HG02938 (cell line): ENCODE results near the gene EXPH5.
A peak's percentile ranks its signal among the peaks of the same experiment; 100 is the strongest.

Source experiments
- ATAC-seq: cut with Tn5 transposase; IDR thresholded peaks from one replicate; pipeline ENCODE4 v1.9.1; 2021; ENCODE audit warnings: mild to moderate bottlenecking, moderate library complexity; ENCODE audit not compliant: unreplicated experiment

Gene EXPH5

DNA sequence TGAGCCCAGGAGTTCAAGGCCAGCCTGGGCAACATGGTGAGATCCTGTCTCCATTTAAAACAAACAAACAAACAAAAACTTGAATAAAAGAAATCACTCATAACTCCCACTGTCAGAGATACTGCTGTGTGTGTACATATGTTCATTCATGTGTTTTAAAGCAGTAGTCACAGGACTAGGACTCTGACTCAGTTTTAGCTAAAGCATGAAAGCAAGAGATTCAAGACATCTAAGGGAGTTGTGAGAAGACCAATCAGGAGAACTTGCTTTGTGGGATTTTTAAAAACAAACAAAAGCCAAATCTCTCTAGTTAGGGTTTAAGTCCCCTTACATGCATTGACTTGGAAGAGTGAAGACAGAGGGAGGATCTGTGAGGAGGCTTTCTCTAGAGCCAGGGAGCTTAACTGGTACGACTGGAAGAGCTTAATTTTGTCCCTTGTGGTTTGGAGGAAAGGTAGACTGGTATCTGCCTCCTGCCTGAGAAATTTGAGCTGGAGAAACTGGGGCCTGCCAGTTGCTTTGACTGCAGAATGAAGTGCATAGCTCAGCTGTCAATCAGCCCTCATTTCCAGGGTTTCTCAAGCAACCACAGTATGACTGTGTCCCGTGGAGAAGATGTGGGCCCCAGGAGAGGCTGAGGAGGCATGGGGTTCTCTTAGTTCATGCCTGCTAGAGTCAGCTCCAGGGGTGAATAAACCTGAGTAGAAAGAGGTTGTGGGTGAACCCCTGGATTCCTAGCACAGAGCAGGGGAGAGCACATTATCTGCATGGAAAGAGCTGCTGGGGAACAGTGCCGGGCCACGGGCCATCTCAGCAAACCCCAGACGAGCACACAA is 30.6 kb downstream of the EXPH5 start:
- no peak for ATAC-seq

DNA sequence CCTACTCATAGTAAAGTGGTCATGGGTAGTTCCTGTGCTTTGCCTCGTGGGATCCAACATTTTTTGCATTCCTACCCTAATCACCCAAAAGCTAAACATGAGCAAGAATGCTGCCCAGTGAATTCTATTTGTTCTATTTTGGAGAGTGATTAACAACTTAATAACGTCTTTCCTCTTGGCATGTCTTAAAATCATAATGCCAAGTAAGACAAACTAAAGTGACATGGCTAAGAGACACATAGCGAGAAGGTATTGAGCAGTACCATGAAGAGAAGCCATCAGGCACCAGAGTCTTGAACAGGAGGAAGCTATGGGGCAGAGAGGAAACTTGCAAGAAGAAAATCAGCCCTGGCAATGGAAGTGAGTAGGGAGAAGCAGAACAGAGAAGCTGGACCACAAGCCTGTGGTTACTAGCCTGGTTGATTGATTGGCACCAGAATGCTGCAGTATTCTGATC is 32.0 kb downstream of the EXPH5 start:
- no peak for ATAC-seq

- no peak for ATAC-seq
Measured at GRCh38 chr11:108559904-108560303, 33.7 kb downstream of the EXPH5 start.

GRCh38 chr11:108559340-108559739 is 34.2 kb downstream of the EXPH5 start:
- ATAC-seq: no peak

DNA sequence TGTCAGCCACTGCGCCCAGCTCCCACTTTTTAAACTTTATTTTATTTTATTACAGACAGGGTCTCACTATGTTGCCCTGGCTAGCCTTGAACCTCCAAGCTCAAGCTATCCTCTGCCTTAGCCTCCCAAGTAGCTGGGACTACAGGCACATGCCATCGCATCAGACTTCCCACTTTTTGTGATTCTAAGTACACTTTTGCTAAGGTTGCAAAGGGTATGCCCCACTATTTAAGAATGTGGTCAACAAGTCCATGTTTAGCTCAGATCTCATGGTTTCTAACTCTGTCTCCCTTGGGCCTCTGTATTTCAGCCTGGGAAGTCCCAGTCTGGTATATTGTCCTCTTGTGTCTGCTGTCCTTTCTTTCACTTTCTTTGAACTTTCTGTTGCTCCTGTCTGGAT is 35.3 kb downstream of the EXPH5 start:
- ATAC-seq: peak; percentile 81

GRCh38 chr11:108556019-108556418 is 37.5 kb downstream of the EXPH5 start:
- ATAC-seq: no peak

DNA sequence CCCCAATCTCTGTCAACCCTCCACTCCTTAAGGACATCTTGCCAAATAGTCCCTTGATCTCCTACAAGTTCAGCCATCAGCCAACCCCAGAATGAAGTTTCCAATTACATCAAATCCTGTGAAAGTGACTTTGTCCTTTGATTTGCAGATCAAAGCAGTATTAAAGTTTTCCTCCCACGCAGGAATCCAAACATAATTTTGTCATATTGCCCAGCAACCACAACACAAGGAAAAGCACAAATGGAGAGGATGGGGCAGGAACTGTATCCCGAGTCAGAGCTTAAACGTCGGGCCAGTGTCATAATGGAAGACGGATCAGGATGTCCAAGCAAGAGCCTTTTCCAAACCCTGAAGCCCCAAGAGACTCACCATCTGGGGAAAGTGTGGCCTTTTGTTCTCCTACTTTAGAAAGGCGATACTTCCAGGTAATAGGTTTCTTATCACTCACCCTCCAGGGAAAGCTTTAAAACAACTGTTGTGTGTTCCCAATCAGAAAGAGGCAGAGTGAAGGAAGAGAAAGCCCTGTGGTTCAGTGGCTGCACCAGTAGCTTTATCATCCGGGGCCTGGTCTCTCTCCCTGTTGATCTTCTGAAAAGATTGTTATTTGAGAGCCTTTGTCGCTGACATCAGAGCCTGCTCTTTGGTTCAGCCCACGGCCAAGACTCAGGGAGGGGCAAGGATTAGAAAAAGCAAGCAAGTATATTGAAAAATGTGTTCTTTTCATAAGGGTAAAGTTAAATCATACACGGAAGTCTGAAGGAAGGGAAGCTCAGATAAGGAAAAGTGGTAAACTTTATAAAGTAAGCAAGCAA is 41.7 kb downstream of the EXPH5 start:
- no peak for ATAC-seq

DNA sequence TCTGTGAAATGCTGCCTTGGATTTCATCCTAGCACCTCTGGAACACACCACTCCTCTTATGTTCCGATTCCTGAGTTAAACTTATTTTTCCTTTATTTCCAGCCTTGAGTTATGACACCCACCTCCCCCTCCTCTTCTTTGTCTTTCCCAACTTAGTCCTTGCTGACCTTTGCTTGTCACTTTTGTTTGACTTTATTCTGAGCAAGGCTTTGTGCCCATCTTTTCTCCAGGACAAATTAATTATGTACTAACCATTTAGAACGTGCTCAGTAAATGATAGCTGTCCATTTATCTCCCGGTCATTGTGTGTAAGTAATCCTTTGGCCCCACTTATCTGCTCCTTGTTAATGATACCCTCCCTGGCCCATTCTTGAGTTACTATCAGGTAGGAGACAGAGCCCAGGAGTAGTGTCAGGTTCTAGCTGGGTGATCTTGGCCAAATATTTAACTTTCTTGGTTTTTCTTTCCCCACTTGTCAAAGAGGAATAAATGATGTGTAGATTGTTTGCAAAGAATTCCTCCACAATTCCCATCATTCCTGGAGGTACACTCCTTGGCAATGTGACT is 44.2 kb downstream of the EXPH5 start:
- no peak for ATAC-seq

GRCh38 chr11:108545909-108546501 is 47.6 kb downstream of the EXPH5 start:
- ATAC-seq: no peak

DNA sequence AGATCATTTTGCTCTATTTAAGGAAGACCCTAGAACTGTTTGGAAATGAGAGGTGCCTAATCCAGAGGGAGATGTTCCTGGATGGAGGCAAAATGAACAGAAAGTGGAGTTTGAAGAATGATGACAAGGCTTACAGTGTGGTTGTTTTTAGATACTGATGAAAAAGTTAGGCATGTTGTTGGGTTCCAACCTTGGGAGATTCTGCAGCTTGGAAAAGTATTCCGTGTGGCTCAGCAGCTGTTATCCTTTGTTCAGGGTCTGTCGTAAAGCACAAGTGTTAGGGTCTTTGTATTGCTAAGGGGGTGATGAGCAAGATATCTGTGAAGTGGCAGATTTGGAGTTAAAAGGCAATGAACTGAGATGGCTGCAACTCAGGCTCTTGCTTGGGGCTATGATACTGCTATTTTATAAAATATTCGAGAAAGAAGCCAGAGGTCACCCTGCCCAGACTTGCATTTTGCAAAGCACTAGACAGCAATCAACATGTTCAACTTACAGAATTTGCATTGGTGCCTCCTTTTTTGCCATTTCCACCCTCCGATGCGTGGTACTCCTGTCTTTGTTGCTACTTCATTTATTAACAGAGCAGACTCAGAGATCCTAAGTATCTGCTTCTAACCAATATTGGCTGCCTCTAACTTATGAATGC is 50.1 kb downstream of the EXPH5 start:
- ATAC-seq: no peak

DNA sequence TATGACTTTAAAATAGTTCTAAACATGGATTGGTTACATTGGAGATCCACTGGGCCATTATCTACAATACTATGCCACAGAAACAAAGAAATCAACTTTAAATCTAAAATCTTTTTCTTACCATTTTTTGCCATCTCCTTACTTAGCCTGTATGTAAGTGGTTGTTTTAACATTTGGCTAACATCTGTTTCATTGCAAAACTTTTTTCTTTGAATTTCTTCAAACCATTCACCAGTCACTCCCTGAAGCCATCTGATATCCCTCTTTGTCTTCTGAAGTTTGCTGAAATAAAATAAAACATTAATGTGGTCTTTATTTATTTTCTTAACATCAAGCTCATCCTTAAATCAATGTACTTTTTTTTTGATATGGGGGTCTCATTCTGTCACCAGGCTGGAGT is 52.0 kb downstream of the EXPH5 start:
- ATAC-seq: no peak

DNA sequence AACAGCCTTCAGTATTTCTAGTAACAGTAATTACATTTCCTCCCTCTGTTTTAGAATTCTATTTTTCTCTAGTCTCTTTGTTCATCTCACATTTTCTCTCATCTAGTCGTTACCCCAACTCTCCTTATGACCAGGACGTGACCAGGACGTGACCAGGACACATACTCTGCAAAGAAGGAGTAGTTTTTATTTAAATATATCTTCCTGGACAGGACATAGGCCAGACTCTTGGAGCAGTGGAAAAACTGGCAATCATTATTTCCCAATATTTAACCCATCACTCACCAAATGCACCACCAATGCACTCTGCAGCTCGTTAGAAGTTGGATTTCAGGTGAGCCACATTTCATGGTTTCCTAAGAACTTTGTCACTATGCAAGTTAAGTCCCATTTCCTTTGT is 55.1 kb downstream of the EXPH5 start:
- no peak for ATAC-seq

- ATAC-seq: no peak
Measured at GRCh38 chr11:108538022-108538424, 55.5 kb downstream of the EXPH5 start.

DNA sequence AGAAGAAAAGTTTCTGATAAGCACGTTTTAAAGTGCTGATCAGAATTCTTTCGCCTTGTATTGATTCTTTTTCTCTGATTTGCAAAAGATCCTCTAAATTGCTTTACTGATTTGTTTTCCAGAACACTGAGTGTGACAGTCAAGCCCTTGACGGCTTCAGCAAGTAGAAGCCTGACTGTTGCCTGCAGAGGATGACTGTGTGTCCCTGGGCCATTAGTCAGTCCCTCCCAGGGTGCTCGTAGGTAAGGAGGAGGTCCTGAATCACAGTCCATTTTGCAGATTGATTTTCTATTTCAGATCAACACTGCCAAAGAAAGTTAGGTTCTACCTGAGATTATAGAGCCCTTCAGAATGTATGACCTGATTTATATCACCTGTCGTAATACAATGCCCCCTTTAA is 56.8 kb downstream of the EXPH5 start:
- no peak for ATAC-seq

DNA sequence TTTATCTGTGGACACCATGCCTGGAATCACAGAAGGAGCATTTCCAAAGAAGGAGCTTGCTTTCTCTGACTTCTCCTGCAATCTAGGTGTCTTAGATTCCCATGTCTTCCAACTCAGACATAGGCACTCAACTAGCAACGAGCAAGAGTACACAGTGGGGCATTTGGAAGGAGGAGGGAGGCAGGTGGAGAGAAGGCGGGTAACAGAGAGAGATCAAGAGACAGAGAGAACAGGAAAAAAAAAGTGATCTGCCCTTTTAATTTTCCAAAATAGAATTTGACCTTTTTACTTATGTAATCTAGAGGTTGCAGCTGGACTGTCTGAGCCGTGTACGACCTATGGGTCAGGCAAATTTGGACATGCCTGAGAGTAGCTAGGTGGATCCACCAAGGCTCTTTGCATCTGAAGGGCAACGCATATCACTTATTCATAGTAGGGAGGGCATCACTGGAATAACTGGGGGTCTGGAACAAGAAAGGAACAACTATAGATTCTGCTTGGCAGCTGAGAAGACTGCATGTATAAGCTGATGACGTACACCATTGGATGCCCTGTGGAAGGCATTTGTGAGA is 58.1 kb downstream of the EXPH5 start:
- no peak for ATAC-seq

GRCh38 chr11:108534274-108534882 is 59.2 kb downstream of the EXPH5 start:
- no peak for ATAC-seq

- ATAC-seq: no peak
Measured at GRCh38 chr11:108530426-108530825, 63.1 kb downstream of the EXPH5 start.

DNA sequence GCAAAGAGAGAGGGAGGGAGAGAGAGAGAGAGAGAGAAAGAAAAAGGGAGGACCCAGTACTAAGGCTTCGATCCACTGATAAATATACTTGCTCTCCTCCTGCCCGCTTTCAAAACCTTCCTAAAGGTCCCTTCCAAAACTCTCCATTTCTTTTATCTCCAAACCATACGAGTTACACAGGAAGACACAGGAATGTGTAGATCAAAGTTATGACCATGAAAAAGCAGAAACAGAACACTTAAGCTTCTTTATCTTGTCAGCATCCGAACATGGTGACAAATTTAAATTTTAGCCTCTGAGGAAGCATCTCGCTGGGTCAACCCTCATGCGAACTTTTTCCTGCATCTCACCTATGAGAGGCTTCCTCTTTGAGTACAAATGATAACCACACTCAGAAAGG is 66.2 kb downstream of the EXPH5 start:
- ATAC-seq: no peak

DNA sequence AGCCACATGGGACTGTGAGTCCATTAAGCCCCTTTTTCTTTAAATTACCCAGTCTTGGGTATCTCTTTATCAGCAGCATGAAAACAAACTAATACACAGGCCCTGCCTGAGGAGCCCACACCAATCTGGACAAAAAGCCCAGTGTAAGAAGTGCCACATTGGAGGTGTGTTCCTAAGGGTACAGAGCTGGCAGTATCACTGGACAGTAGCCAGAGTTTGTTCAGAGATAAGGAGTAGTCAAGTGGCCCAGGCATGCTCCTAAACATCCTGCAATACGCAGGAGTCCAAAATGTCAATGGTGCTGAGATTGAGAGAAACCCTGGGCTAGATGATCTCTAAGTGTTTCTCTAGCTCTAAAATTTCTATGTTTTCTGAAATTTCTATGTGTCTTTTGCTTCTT is 68.4 kb downstream of the EXPH5 start:
- no peak for ATAC-seq

DNA sequence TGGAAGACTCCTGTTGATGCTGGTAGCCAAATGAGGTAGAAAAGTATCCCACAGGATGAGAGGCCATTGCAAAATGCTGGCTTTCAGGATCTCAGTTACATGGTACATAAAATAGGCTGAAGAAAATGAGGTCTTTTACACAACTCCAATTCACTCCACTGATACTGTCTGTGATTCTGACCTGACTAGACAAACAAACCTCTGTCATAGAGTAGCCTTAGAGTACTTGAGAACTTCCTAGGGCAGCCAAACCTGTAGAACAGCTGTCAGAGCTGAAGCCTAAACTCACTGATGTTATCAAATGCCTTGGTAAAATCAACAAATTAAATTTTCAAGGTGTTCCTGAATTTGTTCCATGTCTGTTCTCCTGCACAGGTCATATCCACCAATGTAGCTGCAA is 69.1 kb downstream of the EXPH5 start:
- ATAC-seq: no peak
